K562 (cell line): ENCODE results near the gene ACSS2. TPM values are rescaled to one million over a fixed set of nuclear protein-coding genes. Genes with fewer than 3 reads are reported as not detected.

Experiments
- ATAC-seq: fragments of 200-7000 bp; cut with Tn5 transposase; 3 replicates; pipeline ENCODE4 v1.9.1; 2020; ENCODE audit warnings: moderate library complexity
- BruUV-seq: library from RNA; stranded (reverse); fragments of 400-500 nt; replicated peaks from 2 replicates; lab custom pipeline; 2021; lab: Mats Ljungman, UMichigan
- CTCF ChIA-PET: fragments of 300-600 bp; formaldehyde crosslinking; extraction: SDS; loops from one replicate; lab custom pipeline; 2021; ENCODE audit warnings: low intra/inter-chr PET ratio; lab: Yijun Ruan, JAX
- POLR2A ChIA-PET: fragments of 300-600, 350-650 bp; sonication (Branson Sonifier 250); formaldehyde crosslinking; extraction: SDS; loops from one replicate; lab custom pipeline; 2021; ENCODE audit warnings: antibody characterized with exemption, inconsistent platforms; lab: Yijun Ruan, JAX
- DNase-seq, 4 experiments: peaks; one replicate each; pipeline versions ENCODE4 v3.0.0 to v3.0.0-alpha.2; 2011 to 2018; ENCODE audit warnings: low spot score in 3 of 4, mixed read lengths in 3 of 4; ENCODE audit errors: extremely low read depth in 1 of 4
- FAIRE-seq: peaks from 2 replicates; lab custom pipeline; 2011; peaks lifted over from hg19 to GRCh38; lab: Jason Lieb, UNC
- H2AFZ ChIP-seq: 2 replicates; pipeline ENCODE4 v1.6.0; 2011; ENCODE audit warnings: low read depth, low read length, control low read depth, inconsistent platforms
- H3K27ac ChIP-seq: fragments of 200-600 bp; 3 replicates; pipeline ENCODE4 v1.8.0; 2011; ENCODE audit warnings: low read depth, mild to moderate bottlenecking, control low read depth, inconsistent platforms, low read length, moderate library complexity, mixed read lengths; ENCODE audit errors: extremely low read depth
- H3K27me3 ChIP-seq, 2 experiments: fragments of 300-600 bp in 1 of 2; 2 replicates in 1 of 2; 3 replicates in 1 of 2; pipeline versions ENCODE4 v1.6.0 to v1.8.0; 2011; ENCODE audit warnings: inconsistent platforms in 2 of 2, low read length in 2 of 2, mild to moderate bottlenecking in 1 of 2, mixed read lengths in 1 of 2, moderate library complexity in 1 of 2; ENCODE audit not compliant: control insufficient read depth in 2 of 2, insufficient read depth in 2 of 2
- H3K36me3 ChIP-seq: fragments of 300-600 bp; 3 replicates; pipeline ENCODE4 v1.8.0; 2011; ENCODE audit warnings: mild to moderate bottlenecking, low read length, inconsistent platforms; ENCODE audit not compliant: control insufficient read depth, insufficient read depth
- H3K4me1 ChIP-seq, 2 experiments: fragments of 200-600 bp in 1 of 2; replicated peaks in 1 of 2; 2 replicates in 1 of 2; 3 replicates in 1 of 2; pipeline versions ENCODE4 v1.5.1 to v1.8.0; 2011; ENCODE audit warnings: inconsistent platforms in 2 of 2, low read length in 2 of 2, mild to moderate bottlenecking in 1 of 2, mixed read lengths in 1 of 2, moderate library complexity in 1 of 2; ENCODE audit not compliant: control insufficient read depth in 2 of 2, insufficient read depth in 2 of 2
- H3K4me2 ChIP-seq: 2 replicates; pipeline ENCODE4 v1.6.1; 2011; ENCODE audit warnings: low read length, control low read depth, inconsistent platforms, mixed read lengths; ENCODE audit not compliant: insufficient read depth
- H3K4me3 ChIP-seq: fragments of 200-600 bp; sonication (generic), shearing (Covaris generic); 2 replicates; pipeline ENCODE4 v1.5.1; 2016; ENCODE audit warnings: control low read depth, inconsistent platforms
- H3K79me2 ChIP-seq: fragments of 200-600 bp; 3 replicates; pipeline ENCODE4 v1.8.0; 2011; ENCODE audit warnings: low read length, inconsistent platforms; ENCODE audit not compliant: control insufficient read depth, insufficient read depth
- H3K9ac ChIP-seq, 2 experiments: 2 replicates each; pipeline versions ENCODE4 v1.6.0 to v1.6.1; 2011; ENCODE audit warnings: low read depth in 2 of 2, low read length in 2 of 2, control low read depth in 1 of 2, inconsistent platforms in 1 of 2, mild to moderate bottlenecking in 1 of 2, mixed read lengths in 1 of 2; ENCODE audit not compliant: insufficient read depth in 1 of 2
- H3K9me1 ChIP-seq: one replicate; pipeline ENCODE4 v1.6.0; 2011; ENCODE audit warnings: inconsistent platforms, mild to moderate bottlenecking, low read length, moderate library complexity; ENCODE audit not compliant: control insufficient read depth, insufficient read depth
- H3K9me3 ChIP-seq: replicated peaks from 2 replicates; pipeline ENCODE4 v1.5.1; 2011; ENCODE audit warnings: low read depth, low read length, inconsistent platforms; ENCODE audit not compliant: control insufficient read depth, insufficient read depth
- H4K20me1 ChIP-seq: replicated peaks from 2 replicates; pipeline ENCODE4 v1.6.1; 2011; ENCODE audit warnings: low read length, inconsistent platforms, mixed read lengths; ENCODE audit not compliant: control insufficient read depth, insufficient read depth
- ETV5 ChIP-seq: sonication (generic); formaldehyde crosslinking; IDR thresholded peaks from 2 replicates; pipeline ENCODE4 v1.4.0; 2020; ENCODE audit warnings: low read depth, mild to moderate bottlenecking, missing genetic modification reagents
- FOSL1 ChIP-seq: fragments of 200-800 bp; sonication (Bioruptor generic); conservative IDR thresholded peaks from 2 replicates; pipeline ENCODE4 v1.6.1; 2016; ENCODE audit warnings: missing genetic modification characterization, missing compliant biosample characterization
- FUS ChIP-seq: fragments of 200-400 bp; formaldehyde crosslinking; optimal IDR thresholded peaks from 2 replicates; pipeline ENCODE3; 2017; ENCODE audit warnings: low read depth, low read length
- JUND ChIP-seq, 2 experiments: IDR thresholded peaks; 2 replicates in 1 of 2; 3 replicates in 1 of 2; pipeline ENCODE4 v1.6.1; 2011; ENCODE audit warnings: borderline replicate concordance in 2 of 2, low read depth in 2 of 2, low read length in 2 of 2, improper control_type of control experiment in 1 of 2, missing biosample characterization in 1 of 2, missing genetic modification characterization in 1 of 2, missing genetic modification reagents in 1 of 2
- NFIC ChIP-seq: fragments of 450-650 bp; IDR thresholded peaks from 2 replicates; pipeline ENCODE4 v1.6.1; 2017; ENCODE audit warnings: mild to moderate bottlenecking, inconsistent platforms
- WGBS: fragments of 100-300 bp; shearing (Covaris generic); methylation state at CpG from one replicate; pipeline ENCODE4 v1.1.6; 2016; ENCODE audit warnings: low coverage, mixed read lengths; ENCODE audit not compliant: insufficient coverage; ENCODE audit errors: missing lambda C conversion rate; 5-methylcytosine and 5-hydroxymethylcytosine counted together
- in situ Hi-C: fragments of 300-500 bp; cut with MboI; formaldehyde crosslinking; loops from 4 replicates; pipeline ENCODE4 v1.15.0; 2018; ENCODE audit warnings: inconsistent platforms, mixed read lengths
- intact Hi-C: fragments of 100-400 bp; cut with micrococcal nuclease; formaldehyde crosslinking; loops from 2 replicates; pipeline ENCODE4 v1.14.2; 2022
- polyA plus RNA-seq, 8 experiments: library from polyadenylated mRNA; depleted of rRNA in 4 of 8; stranded (reverse) in 5 of 8; unstranded in 3 of 8; fragments of >200 nt; fragmentation: Nextera tagmentation in 2 of 8; fragmentation: Illumina TruSeq in 1 of 8; extraction: Ambion mirVana in 2 of 8; extraction: Trizol in 1 of 8; gene quantifications; 2 replicates each; pipeline versions ENCODE4 v1.2.1 to v1.2.3, GENCODE V29; 2011 to 2014; ENCODE audit warnings: inconsistent platforms in 1 of 8, missing spikeins in 1 of 8
- total RNA-seq, 7 experiments: library from RNA; depleted of rRNA in 6 of 7; stranded (reverse); fragments of >200 nt in 6 of 7; fragmentation: Illumina TruSeq in 2 of 7; extraction: Trizol in 2 of 7; gene quantifications; 2 replicates each; pipeline versions ENCODE4 v1.2.1 to v1.2.3, GENCODE V29; 2011 to 2021; ENCODE audit warnings: low replicate concordance in 1 of 7
- TF ChIP-seq, protein P1 (sequence below): fragments of 450-650 bp; IDR thresholded peaks from 2 replicates; pipeline ENCODE4 v1.6.1; 2016; ENCODE audit warnings: borderline replicate concordance

Gene ACSS2
- total and polyA plus RNA-seq, 9 of the 15 experiments (the other 6 are each of a cell fraction or from before 2014, with no cell fraction given), result 21.9 to 246 (median 66.2) TPM

DNA sequence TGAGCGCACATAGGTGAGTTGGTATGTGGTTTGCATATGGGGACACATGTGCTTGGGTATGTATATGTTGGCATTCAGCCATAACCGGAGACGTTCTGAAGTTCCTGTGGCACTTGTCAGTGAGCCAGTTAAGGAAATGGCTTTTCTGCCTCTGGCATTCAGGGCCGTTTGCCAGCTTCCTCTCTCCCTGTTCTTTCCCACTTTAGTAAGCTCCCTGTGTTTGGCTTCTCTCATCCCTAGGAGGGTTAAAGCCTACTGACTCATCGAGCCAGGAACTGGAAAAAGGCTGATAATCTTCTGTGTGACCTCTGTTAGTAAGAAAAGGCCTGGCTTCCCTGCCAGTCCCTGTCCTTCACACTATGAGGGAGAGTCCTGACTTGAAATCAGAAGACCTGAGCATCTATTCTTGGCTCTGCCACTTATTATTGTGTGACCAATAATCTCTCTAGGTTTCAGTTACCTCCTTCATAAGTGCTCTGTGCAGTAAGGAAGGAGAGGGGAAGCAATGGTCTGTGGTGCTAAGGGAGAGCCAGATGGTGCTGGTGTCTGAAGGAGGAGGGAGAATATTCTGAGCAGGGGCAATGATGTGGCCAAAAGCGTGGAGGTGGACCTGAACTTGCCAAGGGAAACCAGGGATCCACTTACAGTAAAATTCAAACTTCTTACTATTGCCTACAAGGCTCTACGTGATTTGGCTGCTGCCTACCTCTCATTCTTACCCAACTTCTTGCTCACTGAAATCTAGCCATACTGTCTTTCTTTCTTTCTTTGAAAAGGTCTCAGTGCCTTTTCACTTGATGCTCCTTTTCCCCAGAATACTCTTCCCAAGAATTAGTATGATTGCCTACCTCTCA lies 31.4 kb downstream of the ACSS2 start:
- no peak overlapping the region for H3K4me2 ChIP-seq
- H4K20me1 ChIP-seq, result no peaks in the 10 kb centered on the region
- peak; percentile 55 for ATAC-seq
- intact Hi-C loops, result no loop called here
- H3K27ac ChIP-seq, result peak overlapping the region; percentile 40; the same call in 1 of the 3 replicates
- TF ChIP-seq FUS (no peak), ETV5 (0 out of 2 replicates have a peak, but pooled peaks have one; percentile 7), FOSL1 (tag) (peak; percentile 71), NFIC (peak; percentile 54), JUND (IDR thresholded peaks at IDR 0.05; ENCODE audit: borderline replicate concordance, low read depth, low read length) (0 out of 2 replicates have a peak, but pooled peaks have one; percentile 44), JUND (tag; IDR thresholded peaks at IDR 0.05; ENCODE audit: borderline replicate concordance, low read depth, low read length) (peak; percentile 25; the same call in 1 of the 3 replicates)
- TF ChIP-seq, protein P1, sequence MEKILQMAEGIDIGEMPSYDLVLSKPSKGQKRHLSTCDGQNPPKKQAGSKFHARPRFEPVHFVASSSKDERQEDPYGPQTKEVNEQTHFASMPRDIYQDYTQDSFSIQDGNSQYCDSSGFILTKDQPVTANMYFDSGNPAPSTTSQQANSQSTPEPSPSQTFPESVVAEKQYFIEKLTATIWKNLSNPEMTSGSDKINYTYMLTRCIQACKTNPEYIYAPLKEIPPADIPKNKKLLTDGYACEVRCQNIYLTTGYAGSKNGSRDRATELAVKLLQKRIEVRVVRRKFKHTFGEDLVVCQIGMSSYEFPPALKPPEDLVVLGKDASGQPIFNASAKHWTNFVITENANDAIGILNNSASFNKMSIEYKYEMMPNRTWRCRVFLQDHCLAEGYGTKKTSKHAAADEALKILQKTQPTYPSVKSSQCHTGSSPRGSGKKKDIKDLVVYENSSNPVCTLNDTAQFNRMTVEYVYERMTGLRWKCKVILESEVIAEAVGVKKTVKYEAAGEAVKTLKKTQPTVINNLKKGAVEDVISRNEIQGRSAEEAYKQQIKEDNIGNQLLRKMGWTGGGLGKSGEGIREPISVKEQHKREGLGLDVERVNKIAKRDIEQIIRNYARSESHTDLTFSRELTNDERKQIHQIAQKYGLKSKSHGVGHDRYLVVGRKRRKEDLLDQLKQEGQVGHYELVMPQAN, result no peak
- TF ChIP-seq, all 486 proteins: peak for 4
- Histone ChIP-seq H3K9ac (peak overlapping the region in 1 of 2 experiments; percentile 67; a peak in 1 of 4 replicates), H3K9me1 (no peaks in the 10 kb centered on the region), H3K27me3 (no peaks in the 10 kb centered on the region), H3K4me3 (no peak overlapping the region), H2AFZ (no peak overlapping the region), H3K9me3 (no peaks in the 10 kb centered on the region), H3K79me2 (peaks cover 14% of the 10 kb centered on the region; the same call in 2 of the 3 replicates), H3K4me1 (peaks cover 9 to 26% of the 10 kb centered on the region in 2 experiments; a peak in 4 of 5 replicates), H3K36me3 (peaks cover 18% of the 10 kb centered on the region; the same call in 2 of the 3 replicates)
- in situ Hi-C loops, result no loop called here
- CTCF ChIA-PET, result no interaction called here
- peak in 1 of 4 experiments; percentile 19 for DNase-seq
- FAIRE-seq, result no peak
- BruUV-seq, result no TSS peak
- WGBS, result 44% methylated on average over 7 of the region's 7 CpGs
- POLR2A ChIA-PET, result interaction anchor here (0.5 kb wide), 1 partner anchor 85 kb away, joined by 4 read pairs; no protein-coding TSS in a partner anchor
